ENCODE measurements around the gene MYB. TPM values are rescaled to one million over a fixed set of nuclear protein-coding genes. Genes with fewer than 3 reads are reported as not detected.
A peak's percentile ranks its signal among the peaks of the same experiment; 100 is the strongest.

MYB gene
- total and polyA plus RNA-seq, 2 of the 4 experiments (the other 2 are of a cell fraction) = 0.44 to 0.90 TPM

DNA sequence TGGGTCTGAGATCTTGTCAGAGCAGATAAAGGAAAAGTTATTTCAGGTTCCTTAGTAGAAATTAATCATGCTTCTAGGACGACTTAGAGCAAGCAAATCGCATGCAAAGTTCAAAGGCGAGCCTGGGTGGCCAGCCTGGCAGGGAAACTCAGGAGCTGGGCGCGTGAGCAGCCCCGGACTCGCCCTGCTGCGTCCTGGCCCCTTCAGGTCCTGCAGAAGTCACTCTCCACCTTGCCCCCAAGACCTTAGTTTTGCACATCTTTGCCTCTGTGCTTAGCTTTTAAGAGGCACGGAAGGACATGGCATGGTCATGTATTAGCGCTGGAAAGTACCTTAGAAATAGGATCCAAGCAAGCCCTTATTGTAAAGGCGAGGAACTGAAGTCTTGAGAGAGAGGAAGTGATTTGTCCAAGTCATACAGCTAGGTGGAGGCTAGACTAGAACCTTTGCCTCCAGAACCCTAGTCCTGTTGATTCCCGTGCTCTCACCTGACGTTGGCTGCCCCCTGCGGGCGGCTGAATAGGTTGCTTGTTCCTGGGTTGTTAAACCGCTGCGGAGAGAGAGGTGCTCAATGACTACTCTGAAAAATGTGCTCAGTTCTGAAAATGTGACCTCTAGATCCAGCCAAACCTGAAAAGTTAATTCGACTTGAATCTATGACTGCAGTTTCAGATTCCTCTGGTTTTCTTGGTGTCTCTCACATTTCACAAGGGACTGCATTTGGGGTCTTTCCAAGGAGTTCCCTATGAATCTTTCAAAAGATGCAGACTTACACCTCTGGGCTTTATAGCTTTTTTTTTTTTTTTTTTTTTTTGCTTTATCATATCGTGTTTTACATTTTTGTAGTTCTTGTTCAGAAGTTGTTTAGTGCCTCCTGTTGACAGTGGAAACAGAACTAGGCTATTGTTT lies 2.7 kb downstream of the MYB start:
- no peak overlapping the region for H4K5ac ChIP-seq (ENCODE audit: low read depth, low read length)
- H3K27ac ChIP-seq (ENCODE audit: insufficient read depth, low read length) = no peak overlapping the region
- H2AK5ac ChIP-seq (ENCODE audit: low read depth, low read length) = no peak overlapping the region
- TF ChIP-seq, protein P1, sequence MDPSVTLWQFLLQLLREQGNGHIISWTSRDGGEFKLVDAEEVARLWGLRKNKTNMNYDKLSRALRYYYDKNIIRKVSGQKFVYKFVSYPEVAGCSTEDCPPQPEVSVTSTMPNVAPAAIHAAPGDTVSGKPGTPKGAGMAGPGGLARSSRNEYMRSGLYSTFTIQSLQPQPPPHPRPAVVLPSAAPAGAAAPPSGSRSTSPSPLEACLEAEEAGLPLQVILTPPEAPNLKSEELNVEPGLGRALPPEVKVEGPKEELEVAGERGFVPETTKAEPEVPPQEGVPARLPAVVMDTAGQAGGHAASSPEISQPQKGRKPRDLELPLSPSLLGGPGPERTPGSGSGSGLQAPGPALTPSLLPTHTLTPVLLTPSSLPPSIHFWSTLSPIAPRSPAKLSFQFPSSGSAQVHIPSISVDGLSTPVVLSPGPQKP (IDR thresholded peaks at IDR 0.05; ENCODE audit: borderline replicate concordance, low read depth, low read length) = no peak
- TF ChIP-seq, protein P2, sequence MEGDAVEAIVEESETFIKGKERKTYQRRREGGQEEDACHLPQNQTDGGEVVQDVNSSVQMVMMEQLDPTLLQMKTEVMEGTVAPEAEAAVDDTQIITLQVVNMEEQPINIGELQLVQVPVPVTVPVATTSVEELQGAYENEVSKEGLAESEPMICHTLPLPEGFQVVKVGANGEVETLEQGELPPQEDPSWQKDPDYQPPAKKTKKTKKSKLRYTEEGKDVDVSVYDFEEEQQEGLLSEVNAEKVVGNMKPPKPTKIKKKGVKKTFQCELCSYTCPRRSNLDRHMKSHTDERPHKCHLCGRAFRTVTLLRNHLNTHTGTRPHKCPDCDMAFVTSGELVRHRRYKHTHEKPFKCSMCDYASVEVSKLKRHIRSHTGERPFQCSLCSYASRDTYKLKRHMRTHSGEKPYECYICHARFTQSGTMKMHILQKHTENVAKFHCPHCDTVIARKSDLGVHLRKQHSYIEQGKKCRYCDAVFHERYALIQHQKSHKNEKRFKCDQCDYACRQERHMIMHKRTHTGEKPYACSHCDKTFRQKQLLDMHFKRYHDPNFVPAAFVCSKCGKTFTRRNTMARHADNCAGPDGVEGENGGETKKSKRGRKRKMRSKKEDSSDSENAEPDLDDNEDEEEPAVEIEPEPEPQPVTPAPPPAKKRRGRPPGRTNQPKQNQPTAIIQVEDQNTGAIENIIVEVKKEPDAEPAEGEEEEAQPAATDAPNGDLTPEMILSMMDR (conservative IDR thresholded peaks at IDR 0.05; ENCODE audit: low read depth, low read length) = peak; percentile 36
- TF ChIP-seq MXI1 (IDR thresholded peaks at IDR 0.05; ENCODE audit: borderline replicate concordance, low read depth, low read length) (no peak), RAD21 (IDR thresholded peaks at IDR 0.05; ENCODE audit: low read length) (peak; percentile 34), FOS (IDR thresholded peaks at IDR 0.05; ENCODE audit: low read depth, low read length) (no peak), CHD1 (IDR thresholded peaks at IDR 0.05; ENCODE audit: low read depth, low read length) (no peak), CEBPB (IDR thresholded peaks at IDR 0.05; ENCODE audit: low read depth, low read length) (no peak), SMC3 (IDR thresholded peaks at IDR 0.05; ENCODE audit: low read depth, low read length) (0 out of 2 replicates have a peak, but pooled peaks have one; percentile 19)
- TF ChIP-seq, protein P3, sequence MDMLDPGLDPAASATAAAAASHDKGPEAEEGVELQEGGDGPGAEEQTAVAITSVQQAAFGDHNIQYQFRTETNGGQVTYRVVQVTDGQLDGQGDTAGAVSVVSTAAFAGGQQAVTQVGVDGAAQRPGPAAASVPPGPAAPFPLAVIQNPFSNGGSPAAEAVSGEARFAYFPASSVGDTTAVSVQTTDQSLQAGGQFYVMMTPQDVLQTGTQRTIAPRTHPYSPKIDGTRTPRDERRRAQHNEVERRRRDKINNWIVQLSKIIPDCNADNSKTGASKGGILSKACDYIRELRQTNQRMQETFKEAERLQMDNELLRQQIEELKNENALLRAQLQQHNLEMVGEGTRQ (IDR thresholded peaks at IDR 0.05; ENCODE audit: low read depth, low read length) = no peak
- H3K27me3 ChIP-seq (ENCODE audit: control insufficient read depth, insufficient read depth, low read length) = peaks cover 32% of the 10 kb centered on the region
- H2AFZ ChIP-seq (replicated peaks; ENCODE audit: low read length, poor library complexity) = peak overlapping the region; percentile 69
- DNase-seq (peak; percentile 28), ATAC-seq (ENCODE audit: low read depth) (no peak)
- no peak overlapping the region for H3K4me3 ChIP-seq (ENCODE audit: insufficient read depth, low read depth, low read length)
- no peak overlapping the region for H3K4ac ChIP-seq (ENCODE audit: low read depth, low read length)
- WGBS, 2 experiments (ENCODE audit: extremely low coverage in 2 of 2, insufficient read length in 1 of 2) = 27% methylated on average over 4 of the region's 19 CpGs; no CpG with 5 or more reads in 1 of the 2 experiments
- in situ Hi-C loops (cut with MboI; ENCODE audit: low sequenced_read_pairs) (no loop called here), intact Hi-C loops (cut with micrococcal nuclease) (loop anchor here (5.0 kb wide), 1 partner anchor 239 kb away; no protein-coding TSS in a partner anchor), dilution Hi-C loops (cut with HindIII; ENCODE audit: low sequenced_read_pairs, unreplicated experiment) (no loop called here)
- no peak overlapping the region for H4K91ac ChIP-seq (ENCODE audit: insufficient read depth, low read depth, low read length)
- H3K4me1 ChIP-seq (ENCODE audit: control insufficient read depth, insufficient read depth, low read length) = peaks cover 4% of the 10 kb centered on the region; the same call in 1 of the 2 replicates
- H2AK9ac ChIP-seq (replicated peaks; ENCODE audit: low read depth, low read length, poor library complexity) = no peak overlapping the region
- no peaks in the 10 kb centered on the region for H3K79me1 ChIP-seq (ENCODE audit: low read depth in 1 of 2, low read length in 2 of 2)
- H3K18ac ChIP-seq (ENCODE audit: low read depth, low read length) = no peak overlapping the region
- H3K36me3 ChIP-seq (ENCODE audit: control insufficient read depth, insufficient read depth, low read length) = no peaks in the 10 kb centered on the region
- H3K56ac ChIP-seq (ENCODE audit: extremely low read depth, insufficient read depth, low read length) = no peak overlapping the region
- no peak overlapping the region for H2BK120ac ChIP-seq (ENCODE audit: low read depth, low read length)
- no peak overlapping the region for H2BK15ac ChIP-seq (ENCODE audit: low read depth, low read length)
- no peak overlapping the region for H3K9ac ChIP-seq (ENCODE audit: low read depth, low read length)
- no peak overlapping the region for H4K8ac ChIP-seq (ENCODE audit: low read depth in 2 of 2, low read length in 2 of 2)
- no peak overlapping the region for H3K14ac ChIP-seq (replicated peaks; ENCODE audit: low read depth, low read length)
- H2BK20ac ChIP-seq (ENCODE audit: low read depth, low read length) = no peak overlapping the region
- H3K9me1 ChIP-seq (ENCODE audit: insufficient read depth, low read length) = no peaks in the 10 kb centered on the region
- H2BK5ac ChIP-seq (ENCODE audit: low read depth, low read length, poor library complexity, severe bottlenecking) = no peak overlapping the region
- no peaks in the 10 kb centered on the region for H4K20me1 ChIP-seq (ENCODE audit: insufficient read depth, low read length)
- H3K9me3 ChIP-seq (ENCODE audit: control insufficient read depth, insufficient read depth, low read length) = no peaks in the 10 kb centered on the region
- H3K23ac ChIP-seq (ENCODE audit: low read depth, low read length) = no peak overlapping the region
- peak overlapping the region; percentile 26; the same call in 1 of the 2 replicates for H3K4me2 ChIP-seq (ENCODE audit: low read depth, low read length)
- ChIA-PET CTCF (interaction anchor here (0.5 to 0.9 kb wide), 2 partner anchors 27 to 216 kb away, joined by 3 read pairs; no protein-coding TSS in a partner anchor), POLR2A (ENCODE audit: unreplicated experiment) (no interaction called here)
- no TSS peak for BruUV-seq (replicated peaks)

Measured in IMR-90 (cell line).